ENCODE results near the gene CTTN.

Gene CTTN

GRCh38 chr11:70430671-70431574, 32.6 kb downstream of the CTTN start:
- TF ChIP-seq CTCF (IDR thresholded peaks at IDR 0.05; ENCODE audit: borderline replicate concordance, control extremely low read depth, extremely low read depth, insufficient read depth, missing control alignments) = no peak
- in situ Hi-C loops (cut with MboI; ENCODE audit: low sequenced_read_pairs, unreplicated experiment) = no loop called here
- no peak for DNase-seq (ENCODE audit: low spot score)

GRCh38 chr11:70431611-70432010, 33.3 kb downstream of the CTTN start:
- in situ Hi-C loops (cut with MboI; ENCODE audit: low sequenced_read_pairs, unreplicated experiment) = no loop called here
- TF ChIP-seq CTCF (IDR thresholded peaks at IDR 0.05; ENCODE audit: borderline replicate concordance, control extremely low read depth, extremely low read depth, insufficient read depth, missing control alignments) = no peak
- DNase-seq (ENCODE audit: low spot score) = no peak

GRCh38 chr11:70432065-70432464, 33.7 kb downstream of the CTTN start:
- in situ Hi-C loops (cut with MboI; ENCODE audit: low sequenced_read_pairs, unreplicated experiment) = no loop called here
- DNase-seq (ENCODE audit: low spot score) = no peak
- no peak for TF ChIP-seq CTCF (IDR thresholded peaks at IDR 0.05; ENCODE audit: borderline replicate concordance, control extremely low read depth, extremely low read depth, insufficient read depth, missing control alignments)

GRCh38 chr11:70432580-70432979, 34.3 kb downstream of the CTTN start:
- DNase-seq (ENCODE audit: low spot score) = no peak
- no peak for TF ChIP-seq CTCF (IDR thresholded peaks at IDR 0.05; ENCODE audit: borderline replicate concordance, control extremely low read depth, extremely low read depth, insufficient read depth, missing control alignments)
- in situ Hi-C loops (cut with MboI; ENCODE audit: low sequenced_read_pairs, unreplicated experiment) = no loop called here

GRCh38 chr11:70433038-70433437, 34.7 kb downstream of the CTTN start:
- in situ Hi-C loops (cut with MboI; ENCODE audit: low sequenced_read_pairs, unreplicated experiment) = no loop called here
- DNase-seq (ENCODE audit: low spot score) = no peak
- TF ChIP-seq CTCF (IDR thresholded peaks at IDR 0.05; ENCODE audit: borderline replicate concordance, control extremely low read depth, extremely low read depth, insufficient read depth, missing control alignments) = no peak

GRCh38 chr11:70433526-70433925, 35.2 kb downstream of the CTTN start:
- in situ Hi-C loops (cut with MboI; ENCODE audit: low sequenced_read_pairs, unreplicated experiment) = no loop called here
- no peak for TF ChIP-seq CTCF (IDR thresholded peaks at IDR 0.05; ENCODE audit: borderline replicate concordance, control extremely low read depth, extremely low read depth, insufficient read depth, missing control alignments)
- no peak for DNase-seq (ENCODE audit: low spot score)

Data from GM13976 (cell line).